A673 (cell line): ENCODE measurements around the gene CAP1.

Experiments used
- EZH2 ChIP-seq: fragments of 200-600 bp; sonication (generic); IDR thresholded peaks from 2 replicates; pipeline ENCODE4 v1.6.1; 2017; ENCODE audit warnings: borderline replicate concordance, low read depth, mild to moderate bottlenecking, mixed read lengths, antibody characterized with exemption, low read length; ENCODE audit not compliant: poor library complexity, severe bottlenecking
- TF ChIP-seq, protein P1 (sequence below): fragments of 300-800, 200-600 bp; sonication (generic); conservative IDR thresholded peaks from 2 replicates; pipeline ENCODE4 v1.5.1; 2017; ENCODE audit warnings: low read depth, mild to moderate bottlenecking, antibody characterized with exemption, low read length, moderate library complexity, mixed read lengths

DNA sequence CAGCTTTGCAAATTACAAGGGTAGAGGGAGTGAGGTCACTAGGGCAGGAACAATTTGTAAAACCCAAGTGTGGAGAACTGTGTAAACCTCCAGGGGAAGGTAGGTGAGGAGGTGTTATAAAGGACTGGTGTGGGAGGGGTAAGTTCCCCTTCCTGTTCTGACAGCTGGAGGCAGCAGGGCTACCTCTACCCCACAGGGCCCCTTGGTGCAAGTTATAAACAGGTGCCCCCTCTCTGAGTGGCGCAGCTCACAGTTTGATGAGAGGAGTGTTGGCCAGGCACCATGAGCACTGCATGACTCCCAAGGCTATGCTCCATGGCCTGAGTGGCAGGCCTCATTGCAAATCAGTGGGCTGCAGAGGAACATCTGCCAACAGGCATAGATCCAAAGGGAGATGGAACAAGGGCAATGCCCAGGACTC is 44.5 kb upstream of the CAP1 start:
- TF ChIP-seq EZH2: no peak
- TF ChIP-seq, protein P1, sequence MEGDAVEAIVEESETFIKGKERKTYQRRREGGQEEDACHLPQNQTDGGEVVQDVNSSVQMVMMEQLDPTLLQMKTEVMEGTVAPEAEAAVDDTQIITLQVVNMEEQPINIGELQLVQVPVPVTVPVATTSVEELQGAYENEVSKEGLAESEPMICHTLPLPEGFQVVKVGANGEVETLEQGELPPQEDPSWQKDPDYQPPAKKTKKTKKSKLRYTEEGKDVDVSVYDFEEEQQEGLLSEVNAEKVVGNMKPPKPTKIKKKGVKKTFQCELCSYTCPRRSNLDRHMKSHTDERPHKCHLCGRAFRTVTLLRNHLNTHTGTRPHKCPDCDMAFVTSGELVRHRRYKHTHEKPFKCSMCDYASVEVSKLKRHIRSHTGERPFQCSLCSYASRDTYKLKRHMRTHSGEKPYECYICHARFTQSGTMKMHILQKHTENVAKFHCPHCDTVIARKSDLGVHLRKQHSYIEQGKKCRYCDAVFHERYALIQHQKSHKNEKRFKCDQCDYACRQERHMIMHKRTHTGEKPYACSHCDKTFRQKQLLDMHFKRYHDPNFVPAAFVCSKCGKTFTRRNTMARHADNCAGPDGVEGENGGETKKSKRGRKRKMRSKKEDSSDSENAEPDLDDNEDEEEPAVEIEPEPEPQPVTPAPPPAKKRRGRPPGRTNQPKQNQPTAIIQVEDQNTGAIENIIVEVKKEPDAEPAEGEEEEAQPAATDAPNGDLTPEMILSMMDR: no peak
